Stimulated activated CD4-positive, alpha-beta T cell treated with anti-CD3 and anti-CD28 coated beads, Interleukin-15, amount 100 ng/mL, for 48 hours (primary cell): ENCODE measurements around the gene TMEM272.

Experiments
- DNase-seq, 2 donors: peaks; one replicate each; pipeline ENCODE4 v3.0.0-alpha.2; 2020; ENCODE audit warnings: low read depth in 2 of 2

TMEM272 gene

DNA sequence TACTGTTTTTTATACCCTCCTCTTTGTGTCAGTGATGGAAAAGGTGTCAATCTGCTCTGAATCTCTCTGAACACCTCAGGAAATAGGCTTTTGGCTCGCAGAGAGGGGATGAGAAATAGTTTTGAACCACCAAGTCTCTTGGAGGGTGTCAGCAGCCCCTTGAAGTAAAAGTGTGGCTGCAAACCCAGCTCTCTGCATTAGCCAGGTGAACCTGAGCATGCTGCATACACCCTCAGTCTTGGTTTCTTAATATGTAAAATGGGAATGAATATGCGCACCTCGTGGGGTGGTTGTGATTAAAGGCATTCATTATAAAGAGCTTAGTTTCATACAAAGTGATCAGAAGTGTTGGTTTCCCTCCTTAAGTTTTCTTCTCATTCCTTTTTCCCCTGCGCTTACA is 39.7 kb downstream of the TMEM272 start:
- DNase-seq = no peak

DNA sequence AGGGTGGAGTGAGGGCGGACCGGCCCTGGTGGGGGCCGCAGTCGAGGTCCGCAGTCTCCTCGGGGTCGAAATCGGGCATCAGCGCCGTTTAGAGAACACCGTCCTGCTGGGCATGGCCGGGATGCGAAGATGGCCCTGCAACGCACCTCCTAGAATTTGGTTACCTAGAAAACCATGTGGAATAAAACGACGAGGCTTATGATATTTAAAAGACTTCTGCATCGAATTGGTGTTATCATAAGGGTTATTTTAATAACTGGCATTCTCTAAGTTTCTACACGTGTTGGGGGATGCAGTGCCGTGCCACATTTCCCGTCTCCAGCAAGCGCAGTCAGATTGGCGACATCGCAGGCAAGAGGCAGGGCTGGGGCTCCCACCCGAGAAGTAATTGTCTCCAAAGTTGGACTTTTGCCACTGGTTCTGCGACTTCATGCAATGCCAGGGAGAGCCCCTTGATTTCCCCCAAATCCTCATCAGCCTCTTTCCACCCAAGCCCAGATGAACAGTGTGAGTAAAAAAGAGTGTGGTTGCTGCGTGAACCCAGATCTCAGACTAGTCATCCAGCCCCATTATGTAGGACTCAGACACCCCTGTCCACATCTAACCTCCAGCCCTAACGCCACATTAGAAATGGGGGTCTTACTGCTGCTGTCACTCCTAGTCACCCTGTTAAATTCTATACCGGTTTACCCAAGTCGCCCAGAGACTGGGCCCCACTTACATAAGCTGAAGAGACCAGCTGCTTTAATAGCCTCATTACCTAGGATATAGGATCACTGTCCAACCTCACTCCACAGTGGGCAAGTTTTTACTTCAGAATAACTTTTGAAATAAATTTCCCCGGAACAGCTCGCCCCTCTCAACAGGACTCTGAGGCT is 40.4 kb downstream of the TMEM272 start:
- no peak for DNase-seq

DNA sequence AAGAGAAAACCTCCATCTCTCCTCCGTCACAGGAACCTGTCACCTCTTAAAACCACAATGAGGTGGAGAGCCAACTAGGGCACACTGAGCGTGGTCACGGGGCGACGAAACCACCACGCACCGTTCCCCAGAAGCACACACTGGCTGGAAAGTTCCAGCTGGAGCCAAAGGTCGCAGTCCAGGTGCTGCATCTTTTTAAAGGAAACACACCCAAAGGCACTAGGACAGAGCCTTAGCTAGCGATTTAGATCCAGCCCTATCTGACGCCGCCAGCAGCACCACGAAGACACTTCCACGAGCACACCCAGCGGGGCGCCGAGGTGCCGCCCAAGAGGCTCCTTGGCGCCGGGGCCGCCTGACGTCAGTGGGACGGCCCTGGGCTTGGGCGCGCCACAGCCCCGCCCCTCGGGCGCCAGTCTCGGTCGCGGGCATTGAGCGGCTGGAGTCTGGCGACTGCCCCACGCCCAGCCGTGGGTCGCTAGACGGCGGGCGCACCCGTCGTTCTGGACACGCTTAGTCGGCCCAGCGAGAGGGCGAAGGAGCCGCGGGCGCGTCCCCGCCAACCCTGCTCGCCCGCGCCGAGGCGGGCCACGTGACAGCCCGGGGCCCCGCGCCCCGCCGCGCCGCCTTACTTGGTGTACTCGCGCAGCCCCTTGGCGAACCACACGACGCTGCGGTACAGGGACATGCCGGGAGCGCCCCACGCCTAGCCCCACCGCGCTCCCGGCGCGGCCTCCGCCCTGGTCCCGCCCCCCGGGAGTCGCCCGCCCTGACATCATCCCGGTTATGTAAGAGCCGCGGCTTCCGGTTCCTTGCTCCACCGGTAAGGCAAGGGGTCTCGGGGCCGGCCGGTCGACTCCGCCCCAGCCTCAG is 41.3 kb downstream of the TMEM272 start, which contains the start of gene DHRS12:
Gene DHRS12 (minus strand): TSS at position 742 of the 873 bp plus-strand sequence. CDS start 4,504 bp downstream, outside the sequence.
- DNase-seq = peak; percentile 70 to 72

DNA sequence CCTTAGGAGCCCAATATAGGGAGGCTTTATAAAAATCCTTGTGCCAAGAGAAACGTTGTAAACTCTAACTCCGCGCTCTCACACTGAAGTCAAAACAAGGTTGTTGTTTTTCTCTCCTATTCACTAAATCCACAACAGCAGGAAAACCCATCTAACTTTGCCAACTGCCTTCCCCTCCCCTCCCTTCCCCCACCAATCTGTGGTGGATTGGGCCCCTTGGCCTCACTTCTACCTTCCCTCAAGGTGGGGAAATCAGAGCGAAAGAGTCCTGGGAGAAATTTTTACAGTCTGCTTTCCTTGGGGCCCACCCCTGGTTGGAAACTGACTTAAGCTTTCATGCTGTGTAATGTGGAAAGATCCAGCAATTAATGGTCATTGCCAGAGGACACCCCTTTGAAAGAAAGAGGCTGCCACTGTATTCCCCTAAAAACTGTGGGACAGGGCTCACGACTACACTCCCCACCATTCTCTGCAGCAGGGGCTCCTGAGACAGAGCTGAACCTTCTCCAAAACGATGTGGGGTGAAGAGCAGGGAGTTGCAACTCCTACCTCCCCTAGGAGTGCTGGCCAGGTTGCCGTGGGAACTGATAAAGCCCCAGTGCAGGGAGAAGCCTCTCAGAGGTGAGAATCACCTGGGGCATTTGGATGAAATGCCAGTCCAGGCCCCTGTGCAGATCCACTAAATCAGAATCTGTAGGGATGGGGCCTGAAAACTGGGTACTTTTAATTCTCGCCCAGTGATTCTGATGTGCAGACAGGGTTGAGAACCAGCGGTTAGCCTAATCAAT is 42.2 kb downstream of the TMEM272 start:
- no peak for DNase-seq

DNA sequence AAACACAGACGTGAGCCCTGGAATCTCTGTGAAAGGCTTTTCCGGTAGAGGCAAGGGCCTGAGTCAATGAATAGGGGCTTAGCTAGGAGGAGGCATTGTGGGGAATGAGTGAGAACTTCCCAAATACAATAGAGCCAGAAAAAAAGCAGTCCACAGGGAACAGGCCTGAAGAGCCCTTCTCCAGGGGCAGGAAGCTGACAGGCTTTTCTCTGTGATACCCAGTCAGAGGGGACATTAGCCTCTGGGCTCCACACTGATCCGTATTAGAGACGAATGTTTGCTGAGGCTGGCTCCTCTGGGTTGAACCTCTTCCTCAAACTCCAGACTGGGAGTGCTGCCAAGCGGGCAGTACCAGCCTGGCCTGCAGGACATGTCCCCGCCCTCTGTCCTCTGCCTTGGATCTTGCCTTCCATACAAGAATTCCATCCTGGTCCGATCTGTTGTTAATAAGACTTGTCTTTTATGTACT is 43.3 kb downstream of the TMEM272 start:
- DNase-seq = no peak

DNA sequence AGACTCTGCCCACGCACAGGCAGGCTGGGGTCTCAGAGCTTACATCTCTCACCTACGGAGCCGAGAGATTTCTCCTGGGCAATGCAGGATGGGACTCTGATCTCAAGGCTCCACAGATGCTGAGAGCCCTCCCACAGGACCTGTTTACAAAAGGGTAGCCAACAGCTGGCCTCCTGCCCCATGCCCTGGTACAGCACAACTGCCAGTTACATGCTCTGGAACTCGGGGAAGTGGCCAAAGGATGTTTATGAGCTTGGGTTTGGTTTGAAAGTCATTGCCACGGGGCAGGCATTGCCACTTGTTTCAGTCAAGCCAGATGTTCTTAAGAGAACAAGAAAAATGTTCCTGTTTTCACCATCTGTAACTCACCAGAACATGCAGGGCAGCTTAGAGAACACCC is 44.5 kb downstream of the TMEM272 start:
- DNase-seq = no peak

DNA sequence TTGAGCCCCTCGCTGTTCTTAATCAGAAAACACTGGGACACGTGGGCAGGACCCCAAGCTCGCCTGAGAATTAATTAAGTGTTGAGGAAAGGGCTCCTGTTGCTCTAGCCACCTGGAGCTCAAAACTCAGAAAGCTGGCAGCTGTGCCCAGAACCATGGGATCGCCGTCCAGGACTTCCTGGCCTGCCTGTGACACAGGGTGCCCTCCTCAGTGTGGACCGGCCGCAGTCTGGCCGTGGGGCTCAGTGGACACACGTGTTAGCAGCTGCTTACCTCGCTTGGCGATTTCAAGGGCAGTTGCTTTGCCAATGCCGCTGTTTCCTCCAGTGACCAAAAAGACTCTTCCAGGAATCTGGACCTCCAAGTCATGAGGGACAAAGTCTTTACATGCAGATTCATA is 45.7 kb downstream of the TMEM272 start:
- DNase-seq = no peak

DNA sequence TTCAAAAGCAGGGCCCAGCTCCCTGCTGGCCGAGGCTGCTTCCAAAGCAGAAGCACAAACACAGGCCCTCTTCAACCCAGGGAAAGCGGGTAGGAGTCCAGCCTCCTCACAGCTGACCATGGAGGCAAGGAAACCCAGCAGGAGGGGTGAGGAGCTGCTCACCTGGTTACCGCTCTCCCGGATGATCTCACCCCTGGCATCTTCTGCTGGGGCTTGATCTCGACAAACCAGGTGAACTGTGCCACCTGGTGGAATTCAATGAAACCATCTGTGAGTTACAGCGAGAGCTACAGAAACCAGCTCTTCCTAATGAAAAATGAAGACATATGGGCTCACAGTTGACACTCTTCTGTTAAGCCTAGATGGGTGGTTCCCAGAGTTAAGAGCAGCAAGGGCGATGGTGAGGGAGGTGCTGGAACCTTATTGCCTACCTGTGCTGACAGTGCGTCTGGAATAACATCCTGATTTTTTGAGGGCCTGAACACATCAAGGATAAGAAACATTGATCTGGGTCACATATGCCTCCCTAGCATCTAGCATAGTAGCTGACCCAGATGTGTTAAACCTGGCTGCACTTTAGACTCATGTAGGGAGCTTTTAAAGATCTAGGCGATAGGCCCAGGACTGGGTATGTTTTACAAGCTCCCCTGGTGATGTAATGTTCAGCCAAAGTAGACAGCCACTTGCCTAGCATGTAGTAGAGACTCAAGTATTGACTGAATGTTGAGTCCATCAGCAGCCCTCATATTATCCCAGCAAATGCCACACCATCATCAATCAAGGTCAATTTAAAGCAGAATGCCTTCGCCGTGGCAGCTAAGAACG is 47.1 kb downstream of the TMEM272 start:
- DNase-seq = peak in 1 of 2 donors; percentile 52

DNA sequence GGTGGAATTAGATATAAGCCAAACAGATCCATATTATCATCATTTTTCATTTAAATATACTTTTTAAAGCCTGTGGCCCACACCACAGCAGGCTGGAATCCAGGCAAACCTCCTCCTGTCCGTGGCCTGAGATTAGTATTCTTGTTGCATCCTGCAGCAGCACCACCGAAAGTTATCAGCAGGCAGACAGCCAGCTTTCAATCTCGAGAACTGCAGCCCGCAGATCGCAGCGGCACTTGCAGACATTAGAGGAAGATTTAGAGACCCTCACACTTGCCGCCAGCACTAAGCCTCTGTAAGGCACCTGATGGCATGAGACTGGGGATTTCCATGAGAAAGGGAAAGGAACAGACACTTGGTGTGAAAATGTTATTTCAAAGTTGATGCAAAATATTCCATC is 48.4 kb downstream of the TMEM272 start:
- no peak for DNase-seq

DNA sequence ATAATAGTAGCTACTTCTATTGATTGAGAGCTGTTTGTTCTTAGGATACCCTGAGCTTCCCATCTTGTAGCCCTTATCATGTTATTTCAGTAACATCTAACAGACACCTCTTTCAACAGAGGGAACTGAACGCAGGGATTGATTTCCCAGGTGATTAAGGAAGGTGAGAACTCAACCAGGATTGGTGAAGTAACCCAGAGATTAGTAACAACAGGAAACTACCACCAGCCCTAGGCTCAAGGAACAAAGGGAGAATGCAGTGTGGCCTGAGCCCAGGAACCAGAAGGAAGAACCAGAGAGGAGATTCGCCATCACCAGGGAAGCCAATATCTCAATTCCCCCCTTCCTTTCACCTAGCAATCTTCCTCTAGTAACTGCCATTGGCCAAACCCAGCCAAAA is 49.6 kb downstream of the TMEM272 start:
- DNase-seq = no peak

DNA sequence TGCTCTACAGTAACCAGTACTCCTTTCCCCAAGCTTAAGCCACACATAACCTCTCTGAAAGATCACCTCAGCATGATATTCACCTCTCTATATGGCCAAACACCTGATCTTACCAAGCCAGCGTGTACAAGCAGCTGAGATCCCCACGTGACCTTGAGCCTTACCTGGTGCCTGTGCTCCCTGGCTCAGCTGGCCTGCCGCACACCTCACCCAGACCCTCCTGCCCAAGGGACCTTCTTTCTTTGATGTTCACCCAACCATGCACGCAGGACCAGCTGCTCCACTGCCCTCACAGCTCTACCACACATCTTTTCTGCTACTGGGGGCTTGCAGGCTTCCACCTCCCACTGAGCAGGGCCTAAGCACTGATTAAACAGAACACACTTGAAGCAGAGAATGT is 50.0 kb downstream of the TMEM272 start:
- no peak for DNase-seq

DNA sequence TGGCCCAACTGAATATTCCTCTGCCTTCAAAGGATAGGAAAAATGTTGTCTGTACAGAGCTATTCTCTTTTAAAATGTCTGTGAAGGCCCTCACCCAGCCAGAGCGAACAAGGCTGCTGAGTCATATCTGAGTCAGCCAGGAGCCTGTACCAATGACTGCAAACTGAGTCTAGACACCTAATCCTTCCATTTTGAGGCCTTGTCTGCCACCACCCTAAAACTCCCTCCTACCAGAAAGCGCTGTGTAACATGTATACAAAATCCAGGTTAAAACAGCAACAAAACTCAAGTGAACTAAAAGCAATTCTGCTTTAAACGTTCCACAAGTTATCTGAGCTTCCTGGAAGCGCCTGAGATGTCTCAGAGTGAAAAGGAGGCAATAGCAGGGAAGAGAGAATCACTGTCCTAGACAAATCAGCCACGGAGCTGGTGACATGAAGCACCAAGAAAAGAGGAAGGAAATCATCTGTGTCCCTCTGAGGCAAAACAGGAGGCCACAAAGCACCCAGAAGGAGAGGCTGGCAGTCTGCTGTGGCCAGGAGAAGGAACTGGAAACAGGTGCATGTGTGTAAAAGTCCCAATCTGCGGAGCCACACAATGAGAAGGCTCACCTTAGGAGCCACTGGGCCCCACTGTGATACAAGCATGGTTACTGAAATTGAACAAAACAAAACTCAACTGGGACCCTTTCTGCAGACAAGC is 51.3 kb downstream of the TMEM272 start:
- DNase-seq = peak; percentile 47 to 67

DNA sequence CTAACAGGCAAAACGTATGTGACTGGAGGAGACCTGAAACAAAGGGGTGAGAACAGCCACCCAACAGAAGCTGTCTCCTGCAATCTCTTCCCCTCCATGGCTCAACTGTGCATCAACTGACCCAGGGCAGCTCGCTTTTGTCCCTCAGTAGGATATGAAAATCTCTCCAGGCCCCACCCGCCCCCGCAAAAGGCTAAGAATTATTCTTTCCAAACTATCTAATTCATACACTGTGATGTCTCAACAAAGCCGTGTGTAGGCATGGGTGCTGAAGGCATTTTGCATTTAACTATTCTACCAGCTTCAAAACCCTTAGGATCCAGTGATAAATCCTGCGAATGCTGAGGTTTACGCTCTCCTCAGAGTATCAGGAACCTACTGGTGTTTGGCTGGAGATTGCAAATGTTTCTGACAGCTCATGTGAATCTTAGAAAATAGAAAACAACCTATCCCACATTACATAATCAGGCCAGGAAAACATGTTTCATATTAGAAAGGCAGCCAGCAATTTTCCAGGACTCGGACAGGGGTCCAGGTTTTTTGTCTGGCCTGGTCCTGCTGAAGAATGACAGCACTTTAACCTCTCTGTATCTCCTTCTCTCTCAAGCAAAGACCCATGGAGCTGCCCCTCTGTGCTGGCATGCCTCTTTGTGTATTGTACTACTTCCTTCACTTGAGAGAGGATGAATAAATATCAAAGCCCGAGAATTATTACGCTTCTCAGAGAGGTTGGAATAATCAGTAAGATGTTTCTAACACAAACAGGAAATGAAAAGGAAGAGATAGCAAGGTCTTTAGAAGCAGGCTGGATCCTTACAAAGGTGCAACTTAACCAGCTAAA is 58.3 kb downstream of the TMEM272 start:
- no peak for DNase-seq

DNA sequence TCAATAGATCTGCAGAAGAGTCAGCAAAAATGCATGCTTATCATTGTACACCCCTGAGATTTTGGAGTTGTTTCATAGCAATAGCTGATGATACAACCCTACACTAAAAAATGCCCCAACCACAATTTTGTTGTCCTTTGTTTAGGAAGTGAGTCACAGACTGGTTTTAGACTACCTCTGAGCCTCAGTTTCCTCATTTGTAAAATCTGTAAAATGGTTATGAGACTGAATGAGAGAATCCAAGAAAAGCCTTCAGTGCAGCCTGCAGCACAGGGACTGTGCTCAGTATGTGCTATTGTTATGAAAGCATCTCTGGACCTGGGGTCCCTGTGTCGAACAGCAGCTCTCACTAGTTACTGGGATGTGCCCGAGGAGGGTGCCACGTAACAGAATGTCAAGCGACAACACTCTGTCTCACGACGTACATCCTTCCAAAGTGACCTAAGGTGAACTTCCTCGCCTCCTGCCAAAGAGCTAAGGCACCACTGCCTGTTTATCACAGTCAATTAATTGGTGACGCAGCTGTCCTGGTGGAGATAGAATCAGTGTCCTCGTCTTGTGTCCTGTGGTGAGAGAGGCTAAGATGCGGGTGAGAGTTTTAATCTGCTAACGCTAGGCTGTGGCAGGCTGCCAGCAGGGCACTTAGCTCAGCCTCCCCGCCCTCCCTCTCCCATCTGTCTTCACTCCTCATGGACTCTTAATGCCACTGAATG is 59.1 kb downstream of the TMEM272 start:
- DNase-seq = no peak

DNA sequence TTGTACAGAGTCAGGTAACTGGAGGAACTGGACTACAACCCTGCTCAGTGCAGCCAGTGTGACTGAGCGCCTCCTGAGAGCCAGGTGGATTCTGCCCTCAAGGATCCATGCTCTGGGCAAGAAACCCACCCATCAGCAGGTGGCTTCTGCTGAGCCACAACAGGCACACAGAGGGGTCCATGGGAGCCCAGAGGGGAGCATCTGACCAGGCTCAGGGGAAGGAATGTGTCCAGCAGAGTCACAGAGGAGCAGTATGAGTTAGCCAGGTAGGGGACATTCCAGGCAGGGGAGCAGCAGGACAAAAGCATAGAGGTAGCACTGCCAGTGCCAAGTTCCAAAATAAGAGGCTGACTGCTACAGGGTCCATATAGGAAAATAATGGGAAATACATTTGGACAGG is 60.9 kb downstream of the TMEM272 start:
- DNase-seq = no peak

DNA sequence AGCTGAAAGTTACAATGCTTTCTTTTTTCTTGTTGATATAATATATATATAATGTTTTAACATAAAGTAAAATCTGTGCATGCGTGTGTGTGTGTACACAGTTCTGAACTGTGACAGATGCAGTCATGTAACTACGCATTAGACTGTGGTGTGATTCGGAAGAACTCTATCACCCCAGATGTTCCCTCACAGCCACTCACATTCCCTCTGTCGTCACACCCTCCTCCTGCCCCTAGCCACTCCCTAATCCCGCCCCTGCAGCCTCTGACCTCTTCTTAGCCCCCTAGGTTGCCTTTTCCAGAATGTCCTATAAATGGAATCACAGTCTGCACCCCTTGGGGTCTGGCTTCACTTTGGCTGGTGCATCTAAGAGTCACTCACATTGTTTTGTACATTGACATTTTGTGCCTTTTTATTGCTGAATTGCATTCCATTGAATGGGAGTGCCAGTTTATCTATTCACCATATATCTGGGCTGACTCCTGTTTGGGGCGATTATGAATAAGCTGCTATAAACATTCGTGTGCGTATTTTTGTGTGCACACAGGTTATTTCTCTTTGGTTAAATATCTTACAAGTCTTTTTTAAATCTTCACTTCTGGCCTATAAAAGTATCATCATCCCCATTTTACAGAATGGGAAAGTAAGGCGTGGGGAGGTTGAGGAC is 61.4 kb downstream of the TMEM272 start:
- no peak for DNase-seq

DNA sequence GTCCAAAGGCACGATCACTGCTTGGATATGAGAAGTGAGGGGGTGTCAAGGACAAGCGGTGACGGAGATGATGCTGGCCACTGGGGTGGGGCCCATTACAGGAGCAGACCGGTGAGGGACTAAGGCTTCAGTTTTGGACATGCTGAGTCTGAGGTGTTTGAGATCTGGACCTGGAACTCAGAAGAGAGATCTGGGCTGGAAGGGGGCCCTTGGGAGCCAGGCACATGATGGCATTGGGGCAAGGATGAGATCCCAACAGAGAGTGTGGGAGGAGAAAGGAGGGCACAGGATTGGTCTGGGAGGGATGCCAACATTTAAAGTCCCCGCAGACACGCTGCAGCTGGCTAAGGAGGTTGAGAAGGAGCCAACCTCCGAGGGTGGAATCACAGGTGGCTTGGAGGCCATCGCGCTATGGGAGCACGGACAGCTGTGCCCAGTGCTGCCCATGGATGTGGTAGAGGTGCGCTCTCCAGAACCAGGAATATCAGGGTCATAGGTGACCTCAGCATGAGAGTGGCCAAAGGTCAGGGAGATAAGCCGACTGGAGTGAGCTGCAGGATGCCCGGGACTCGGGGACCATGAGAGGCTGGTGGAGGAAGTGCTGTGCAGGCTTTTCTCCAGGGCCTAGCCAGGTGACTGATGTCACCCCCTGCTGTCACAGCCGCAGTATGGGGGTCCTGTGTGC is 62.8 kb downstream of the TMEM272 start:
- no peak for DNase-seq
